ENCODE measurements around the gene SSH2.
"Not testable (repeated sequence)": the region's sequence is repeated elsewhere in the genome, so short reads cannot be mapped to it uniquely, and the experiment has no call there.

The SSH2 gene

GRCh38 chr17:29911641-29912177 lies 18.3 kb downstream of the SSH2 start:
- DNase-seq (ENCODE audit: low read depth) = no peak
- TF ChIP-seq CTCF (IDR thresholded peaks at IDR 0.05; ENCODE audit: low read length, missing control alignments) = no peak
- no peak overlapping the region for H3K4me3 ChIP-seq (replicated peaks; ENCODE audit: low read depth, low read length)

GRCh38 chr17:29909236-29910003 lies 20.6 kb downstream of the SSH2 start:
- no peak for TF ChIP-seq CTCF (IDR thresholded peaks at IDR 0.05; ENCODE audit: low read length, missing control alignments)
- DNase-seq (ENCODE audit: low read depth) = no peak
- H3K4me3 ChIP-seq (replicated peaks; ENCODE audit: low read depth, low read length) = no peak overlapping the region

- no peak for TF ChIP-seq CTCF (IDR thresholded peaks at IDR 0.05; ENCODE audit: low read length, missing control alignments)
- DNase-seq (ENCODE audit: low read depth) = no peak
- H3K4me3 ChIP-seq (replicated peaks; ENCODE audit: low read depth, low read length) = no peak overlapping the region
Measured at GRCh38 chr17:29906969-29907368, 23.1 kb downstream of the SSH2 start.

GRCh38 chr17:29905879-29906167 lies 24.2 kb downstream of the SSH2 start:
- TF ChIP-seq CTCF (IDR thresholded peaks at IDR 0.05; ENCODE audit: low read length, missing control alignments) = no peak
- no peak for DNase-seq (ENCODE audit: low read depth)
- no peak overlapping the region for H3K4me3 ChIP-seq (replicated peaks; ENCODE audit: low read depth, low read length)

GRCh38 chr17:29905086-29905878 lies 24.7 kb downstream of the SSH2 start:
- no peak for DNase-seq (ENCODE audit: low read depth)
- no peak for TF ChIP-seq CTCF (IDR thresholded peaks at IDR 0.05; ENCODE audit: low read length, missing control alignments)
- H3K4me3 ChIP-seq (replicated peaks; ENCODE audit: low read depth, low read length) = no peak overlapping the region

- TF ChIP-seq CTCF (IDR thresholded peaks at IDR 0.05; ENCODE audit: low read length, missing control alignments) = no peak
- no peak for DNase-seq (ENCODE audit: low read depth)
- no peak overlapping the region for H3K4me3 ChIP-seq (replicated peaks; ENCODE audit: low read depth, low read length)
Measured at GRCh38 chr17:29903471-29903870, 26.6 kb downstream of the SSH2 start.

- not testable (repeated sequence) for DNase-seq (ENCODE audit: low read depth); H3K4me3 ChIP-seq (replicated peaks; ENCODE audit: low read depth, low read length)
Measured at GRCh38 chr17:29897136-29897535, 32.9 kb downstream of the SSH2 start.

All from fibroblast of pulmonary artery (primary cell).